LNCaP clone FGC (cell line): ENCODE results near the gene SGPP1.
A peak's percentile ranks its signal among the peaks of the same experiment; 100 is the strongest.

Experiments used
- DNase-seq: peaks from one replicate; pipeline ENCODE4 v3.0.0-alpha.2; 2011; ENCODE audit warnings: low read depth
- H3K4me3 ChIP-seq: 2 replicates; pipeline ENCODE4 v1.5.1; 2011; ENCODE audit warnings: mild to moderate bottlenecking, low read depth, low read length, control low read depth
- CTCF ChIP-seq: IDR thresholded peaks from 2 replicates; pipeline ENCODE4 v1.5.1; 2012; ENCODE audit warnings: mild to moderate bottlenecking; ENCODE audit not compliant: control insufficient read depth, insufficient read depth; ENCODE audit errors: extremely low read depth

Gene SGPP1

GRCh38 chr14:63747846-63748245 lies 20.0 kb upstream of the SGPP1 start:
- no peak for DNase-seq
- no peak for TF ChIP-seq CTCF

GRCh38 chr14:63745858-63746425 lies 18.1 kb upstream of the SGPP1 start:
- no peak for DNase-seq
- no peak for TF ChIP-seq CTCF
- H3K4me3 ChIP-seq = no peak overlapping the region

More at GRCh38 chr14:63747846-63748245, 20.0 kb upstream of the SGPP1 start:
- H3K4me3 ChIP-seq = no peak overlapping the region

GRCh38 chr14:63745272-63745671 lies 17.4 kb upstream of the SGPP1 start:
- no peak for TF ChIP-seq CTCF
- H3K4me3 ChIP-seq = no peak overlapping the region
- no peak for DNase-seq

- no peak for DNase-seq
- H3K4me3 ChIP-seq = no peak overlapping the region
- TF ChIP-seq CTCF = no peak
These were observed 9.7 kb upstream of the SGPP1 start for GRCh38 chr14:63737582-63738006.

GRCh38 chr14:63735720-63736119 lies 7.9 kb upstream of the SGPP1 start:
- TF ChIP-seq CTCF = no peak
- H3K4me3 ChIP-seq = no peak overlapping the region
- peak; percentile 95 for DNase-seq

- no peak overlapping the region for H3K4me3 ChIP-seq
- no peak for TF ChIP-seq CTCF
- no peak for DNase-seq
These were observed 2.8 kb upstream of the SGPP1 start for GRCh38 chr14:63730659-63731058.

- TF ChIP-seq CTCF = no peak
- peak overlapping the region; percentile 79 for H3K4me3 ChIP-seq
- no peak for DNase-seq
These were observed 582 bp downstream of the SGPP1 start for GRCh38 chr14:63727231-63727735.
